VCaP (cell line): ENCODE data around the gene PCCA.
"Not testable (repeated sequence)": the region's sequence is repeated elsewhere in the genome, so short reads cannot be mapped to it uniquely, and the experiment has no call there.

ENCODE experiments used
- H3K27ac ChIP-seq: fragments of 450-650 bp; 2 replicates; pipeline ENCODE4 v1.5.1; 2017
- TF ChIP-seq, protein P1 (sequence below): fragments of 450-650 bp; conservative IDR thresholded peaks from 2 replicates; pipeline ENCODE4 v1.5.1; 2017; ENCODE audit warnings: mild to moderate bottlenecking, moderate library complexity

The PCCA gene

DNA sequence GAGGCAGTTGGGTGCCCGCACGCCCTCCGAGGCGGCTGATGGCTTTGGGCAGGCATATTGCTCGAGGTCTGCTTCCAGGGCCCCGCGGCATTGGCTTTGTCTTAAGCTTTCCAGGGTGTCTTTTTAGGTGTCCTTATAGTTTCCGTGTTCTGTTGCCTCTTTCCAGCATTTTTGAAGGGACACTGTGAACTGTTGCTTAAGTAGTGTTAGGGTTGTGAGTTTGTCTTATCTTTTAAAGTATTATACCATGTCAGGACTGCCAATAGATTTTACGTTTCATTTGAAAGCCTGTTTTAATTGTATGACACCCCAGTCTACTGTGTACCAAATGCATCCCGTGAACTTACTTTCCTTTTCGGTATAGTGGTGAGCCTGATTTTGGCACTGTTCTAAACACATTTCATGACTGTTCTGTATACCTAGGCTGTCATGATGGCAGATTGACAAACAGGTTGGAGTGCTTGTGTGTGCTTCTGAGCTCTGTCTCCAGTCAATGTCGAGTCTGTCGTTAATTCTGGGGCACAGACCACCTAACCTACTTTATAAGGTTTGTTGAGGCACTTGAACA is 656 bp downstream of the PCCA start:
- peak overlapping the region; percentile 85 for H3K27ac ChIP-seq
- TF ChIP-seq, protein P1, sequence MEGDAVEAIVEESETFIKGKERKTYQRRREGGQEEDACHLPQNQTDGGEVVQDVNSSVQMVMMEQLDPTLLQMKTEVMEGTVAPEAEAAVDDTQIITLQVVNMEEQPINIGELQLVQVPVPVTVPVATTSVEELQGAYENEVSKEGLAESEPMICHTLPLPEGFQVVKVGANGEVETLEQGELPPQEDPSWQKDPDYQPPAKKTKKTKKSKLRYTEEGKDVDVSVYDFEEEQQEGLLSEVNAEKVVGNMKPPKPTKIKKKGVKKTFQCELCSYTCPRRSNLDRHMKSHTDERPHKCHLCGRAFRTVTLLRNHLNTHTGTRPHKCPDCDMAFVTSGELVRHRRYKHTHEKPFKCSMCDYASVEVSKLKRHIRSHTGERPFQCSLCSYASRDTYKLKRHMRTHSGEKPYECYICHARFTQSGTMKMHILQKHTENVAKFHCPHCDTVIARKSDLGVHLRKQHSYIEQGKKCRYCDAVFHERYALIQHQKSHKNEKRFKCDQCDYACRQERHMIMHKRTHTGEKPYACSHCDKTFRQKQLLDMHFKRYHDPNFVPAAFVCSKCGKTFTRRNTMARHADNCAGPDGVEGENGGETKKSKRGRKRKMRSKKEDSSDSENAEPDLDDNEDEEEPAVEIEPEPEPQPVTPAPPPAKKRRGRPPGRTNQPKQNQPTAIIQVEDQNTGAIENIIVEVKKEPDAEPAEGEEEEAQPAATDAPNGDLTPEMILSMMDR, result no peak

DNA sequence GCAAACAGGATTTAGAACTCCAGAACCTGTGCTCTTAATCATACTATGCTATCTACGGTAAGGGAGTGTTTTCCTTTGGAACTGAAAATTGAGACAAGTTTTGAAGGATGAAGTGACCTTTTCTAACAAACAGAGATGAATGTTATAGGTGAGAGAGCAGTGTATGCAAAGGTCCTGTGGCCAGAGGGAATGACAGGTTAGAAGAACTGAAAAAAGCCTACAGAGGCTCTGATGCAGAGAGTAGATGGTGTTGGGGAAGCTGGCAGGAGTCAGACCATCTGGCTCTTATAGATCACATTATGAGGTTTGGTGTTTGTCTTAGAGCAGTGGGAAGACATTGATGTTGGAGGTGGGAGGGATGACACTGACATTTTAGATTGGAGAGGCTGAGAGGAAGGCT is 2.0 kb downstream of the PCCA start:
- TF ChIP-seq, protein P1, result no peak

DNA sequence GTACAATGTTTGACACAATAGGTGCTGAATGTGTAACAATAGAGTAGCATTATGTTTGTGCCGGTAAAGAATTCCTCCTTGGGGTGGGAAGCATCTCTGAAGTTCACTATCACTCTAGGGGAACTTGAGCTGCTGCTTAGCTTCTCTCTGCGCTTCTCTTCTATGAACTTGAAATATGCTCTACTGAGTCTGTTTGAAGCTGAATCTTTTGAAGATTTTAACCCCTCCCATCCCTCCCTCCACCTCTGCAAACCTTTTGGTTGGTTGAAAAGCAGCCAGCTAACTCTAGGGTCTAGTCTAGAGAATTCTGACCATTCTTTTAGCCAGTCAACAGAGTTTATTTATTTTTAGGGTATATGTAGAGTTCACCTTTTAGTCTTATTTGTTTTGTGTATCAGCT is 2.5 kb downstream of the PCCA start:
- TF ChIP-seq, protein P1, result no peak
- H3K27ac ChIP-seq, result no peak overlapping the region

More for the DNA sequence above, 2.0 kb downstream of the PCCA start:
- no peak overlapping the region for H3K27ac ChIP-seq

DNA sequence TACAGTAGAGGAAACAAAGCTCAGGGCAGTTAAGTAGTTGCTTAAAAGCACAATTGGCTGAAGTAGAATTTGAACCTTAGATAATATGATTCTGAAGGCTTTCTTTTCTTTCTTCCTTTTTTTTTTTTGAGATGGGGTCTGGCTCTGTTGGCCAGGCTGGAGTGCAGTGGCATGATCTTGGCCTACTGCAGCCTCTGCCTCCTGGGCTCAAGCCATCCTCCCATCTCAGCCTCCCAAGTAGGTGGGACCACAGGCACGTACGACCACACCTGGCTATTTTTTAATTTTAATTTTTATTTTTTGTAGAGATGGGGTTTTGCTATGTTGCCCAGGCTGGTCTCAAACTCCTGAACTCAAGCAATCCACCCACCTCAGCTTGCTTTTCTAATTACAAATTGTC is 3.4 kb downstream of the PCCA start:
- not testable (repeated sequence) for H3K27ac ChIP-seq

DNA sequence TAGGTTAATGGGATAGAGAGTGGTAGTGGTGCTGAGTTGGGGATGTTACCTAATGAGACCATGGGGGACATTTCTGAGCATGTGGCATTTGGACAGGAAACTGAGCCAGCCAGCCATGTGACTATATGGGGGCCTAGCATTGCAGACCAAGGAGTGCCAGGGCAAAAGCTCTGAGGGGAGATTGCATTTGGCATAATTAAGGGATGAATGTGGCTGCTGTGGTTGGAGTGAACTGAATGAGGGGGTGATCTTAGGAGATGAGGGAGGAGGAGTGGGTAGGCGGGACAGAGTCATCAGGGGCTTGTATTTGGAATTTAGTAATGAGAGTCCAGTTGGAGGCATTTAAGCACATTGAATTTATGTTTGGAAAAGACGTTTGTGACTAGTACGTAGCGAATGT is 6.6 kb downstream of the PCCA start:
- H3K27ac ChIP-seq, result no peak overlapping the region
- TF ChIP-seq, protein P1, result no peak

GRCh38 chr13:100096526-100096925 is 7.6 kb downstream of the PCCA start:
- H3K27ac ChIP-seq, result no peak overlapping the region
- TF ChIP-seq, protein P1, result no peak

GRCh38 chr13:100097821-100098220 is 8.9 kb downstream of the PCCA start:
- H3K27ac ChIP-seq, result no peak overlapping the region; the same call in 1 of the 2 replicates
- TF ChIP-seq, protein P1, result no peak

GRCh38 chr13:100098445-100099116 is 9.7 kb downstream of the PCCA start:
- TF ChIP-seq, protein P1, result no peak
- H3K27ac ChIP-seq, result peak overlapping the region; percentile 68

DNA sequence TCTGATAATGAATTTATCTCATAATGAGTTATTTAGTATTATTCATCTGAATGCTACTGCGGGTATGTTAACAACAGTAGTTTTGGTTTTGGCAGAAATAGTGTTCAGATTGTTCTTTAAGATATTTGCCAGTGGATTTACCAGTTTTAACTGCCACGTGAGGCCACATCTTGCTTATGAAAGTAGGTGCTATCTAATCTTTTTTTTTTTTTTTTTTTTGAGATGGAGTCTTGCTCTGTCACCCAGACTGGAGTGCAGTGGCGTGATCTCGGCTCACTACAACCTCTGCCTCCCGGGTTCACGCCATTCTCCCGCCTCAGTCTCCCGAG is 10.2 kb downstream of the PCCA start:
- peak overlapping the region; percentile 68 for H3K27ac ChIP-seq
